GM18909 (cell line): ENCODE results near the gene AP1B1.

Experiments used
- ATAC-seq: cut with Tn5 transposase; IDR thresholded peaks from one replicate; pipeline ENCODE4 v1.9.1; 2021; ENCODE audit warnings: mild to moderate bottlenecking; ENCODE audit not compliant: unreplicated experiment, poor library complexity

The AP1B1 gene

DNA sequence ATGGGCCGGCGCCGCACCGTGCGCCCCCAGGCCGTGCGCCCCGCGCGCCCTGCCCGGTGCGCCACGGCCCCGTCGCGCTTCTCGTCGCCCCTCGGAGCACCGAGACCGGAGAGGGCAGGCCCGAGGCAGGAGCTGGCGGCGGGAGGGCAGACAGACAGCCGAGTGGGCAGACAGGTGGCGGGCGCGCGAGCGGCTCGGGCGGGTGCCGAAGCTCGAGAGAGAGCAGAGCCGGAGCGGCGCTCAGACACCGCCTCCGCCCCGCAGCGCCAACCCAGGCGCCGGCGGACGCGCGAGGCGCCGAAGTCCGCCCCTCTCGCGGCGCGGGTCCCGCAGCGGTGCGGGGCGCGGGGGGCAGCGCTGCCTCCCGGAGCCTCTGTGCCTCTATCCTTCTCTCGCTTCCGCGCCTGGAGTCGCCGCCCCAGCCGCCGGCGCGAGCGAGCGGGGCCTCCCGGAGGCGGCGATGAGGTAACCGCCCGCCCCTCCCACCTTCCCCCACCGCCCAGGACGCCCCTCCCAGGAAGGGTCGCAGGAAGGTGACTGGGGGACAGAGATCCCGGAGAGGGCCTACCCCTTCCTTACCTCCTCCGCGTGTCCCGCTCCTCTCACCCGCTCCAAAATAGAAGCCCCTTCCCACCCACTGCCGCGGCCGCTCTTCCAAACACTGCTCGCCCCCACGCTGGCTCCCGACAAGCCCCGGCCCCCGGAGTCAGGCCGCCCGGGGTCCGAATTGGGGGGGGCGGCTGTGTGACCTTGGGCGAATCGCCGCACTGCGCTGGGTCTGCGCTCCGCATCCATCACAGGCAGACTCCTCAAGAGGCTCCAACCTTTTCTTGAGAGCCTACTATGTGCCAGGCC, 72.9 kb downstream of the AP1B1 start, which contains the start of gene RASL10A:
TSS of gene RASL10A (minus strand) at position 412 of the 855 bp plus-strand sequence. CDS start 451 bp downstream, outside the sequence.
- ATAC-seq: no peak

DNA sequence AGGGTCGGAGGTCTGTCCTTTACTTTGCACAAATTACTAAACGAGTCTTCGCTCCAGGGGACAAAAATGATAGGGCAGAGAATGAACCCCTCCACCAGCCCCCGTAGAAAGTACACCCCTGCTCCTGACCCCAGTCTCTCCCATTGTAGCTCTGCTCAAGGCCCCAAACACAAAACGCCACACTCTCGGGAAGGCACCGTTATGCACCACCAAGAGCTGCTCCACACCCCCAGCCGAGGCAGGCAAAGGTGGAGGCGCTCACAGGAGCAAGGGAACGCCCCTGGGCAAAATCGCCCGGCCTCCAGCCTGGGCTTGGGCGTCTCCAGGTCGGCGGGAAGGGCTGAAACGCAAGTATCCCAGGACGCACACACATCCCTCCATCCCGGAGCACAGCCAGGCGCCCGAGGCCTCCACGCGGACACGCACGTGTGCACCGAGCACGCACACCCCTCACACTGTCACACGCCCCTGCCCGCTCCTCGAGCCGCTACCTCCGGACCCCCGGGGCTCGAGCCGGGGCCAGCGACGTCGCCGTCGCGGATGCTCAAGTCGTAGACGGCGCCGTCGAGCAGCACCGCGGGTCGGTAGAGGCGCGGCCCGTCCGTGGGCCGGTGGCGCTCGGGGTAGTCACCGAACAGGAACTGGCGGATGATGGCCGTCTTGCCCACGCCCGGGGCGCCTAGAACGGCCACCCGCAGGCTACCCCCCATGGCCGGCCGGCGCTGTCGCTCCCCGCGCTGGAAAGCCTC, 73.7 kb downstream of the AP1B1 start:
- ATAC-seq: no peak

DNA sequence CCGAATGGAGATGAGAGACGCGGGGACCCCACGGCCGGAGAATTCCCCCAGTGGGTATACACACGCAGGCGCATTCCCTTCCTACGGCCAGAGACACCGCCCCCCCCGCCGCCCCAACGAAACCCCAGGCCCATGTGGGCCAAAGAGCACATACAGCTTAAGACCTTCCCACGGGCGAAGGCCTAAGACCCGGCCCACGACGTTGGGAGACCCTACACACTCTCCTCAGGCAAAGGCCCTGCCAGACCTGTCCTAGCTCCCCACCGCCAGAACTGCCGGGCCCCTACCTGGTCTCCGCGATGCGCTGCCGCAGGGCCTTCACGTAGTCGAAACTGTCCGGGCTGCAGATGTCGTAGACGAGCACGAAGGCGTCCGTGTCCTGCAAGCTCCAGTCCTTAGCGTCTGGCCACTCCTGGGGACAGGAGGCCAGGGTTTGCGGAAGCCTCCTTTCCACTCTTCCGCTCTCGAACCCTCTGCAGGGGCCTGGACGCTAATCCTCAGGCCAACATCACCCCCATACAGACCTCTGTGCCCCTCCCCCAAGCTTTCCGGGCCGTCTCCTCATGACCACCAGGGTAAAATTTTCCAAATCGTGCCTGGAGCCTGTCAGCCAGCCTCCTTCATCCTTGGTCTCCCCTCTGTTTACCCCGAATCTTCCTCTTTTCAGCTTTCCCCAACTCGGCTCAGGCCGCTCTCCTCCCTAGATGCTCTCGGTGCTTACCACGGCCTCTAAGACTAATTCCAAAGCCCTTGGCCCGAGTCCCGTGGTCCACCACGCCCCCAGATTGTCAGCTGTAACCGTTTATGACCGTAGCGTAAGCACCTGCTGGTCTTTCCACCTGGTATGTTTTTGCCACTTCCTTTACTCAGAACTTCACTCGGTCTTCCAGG, 74.5 kb downstream of the AP1B1 start:
- no peak for ATAC-seq

DNA sequence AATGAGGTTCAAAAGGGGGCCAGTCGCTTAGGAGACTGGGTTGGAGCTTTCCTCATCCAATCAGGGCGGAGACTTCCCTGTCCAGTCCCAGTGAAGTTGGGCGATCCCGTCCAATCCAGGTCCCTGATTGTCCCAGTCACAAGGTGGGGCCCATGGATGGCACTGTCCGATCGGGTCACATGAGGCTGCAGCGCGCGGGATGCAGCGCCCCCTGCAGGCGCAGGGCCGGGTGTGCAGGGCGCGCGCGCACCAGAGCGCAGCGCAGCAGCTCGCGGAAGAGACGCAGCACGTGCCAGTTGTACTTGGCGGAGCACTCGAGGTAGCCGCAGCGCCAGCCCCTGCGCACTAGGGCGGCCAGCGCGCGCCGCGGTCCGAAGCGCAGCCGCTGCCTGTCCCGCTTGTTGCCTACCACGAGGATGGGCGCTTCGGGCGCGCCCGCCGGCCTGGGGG, 75.2 kb downstream of the AP1B1 start:
- ATAC-seq: no peak

DNA sequence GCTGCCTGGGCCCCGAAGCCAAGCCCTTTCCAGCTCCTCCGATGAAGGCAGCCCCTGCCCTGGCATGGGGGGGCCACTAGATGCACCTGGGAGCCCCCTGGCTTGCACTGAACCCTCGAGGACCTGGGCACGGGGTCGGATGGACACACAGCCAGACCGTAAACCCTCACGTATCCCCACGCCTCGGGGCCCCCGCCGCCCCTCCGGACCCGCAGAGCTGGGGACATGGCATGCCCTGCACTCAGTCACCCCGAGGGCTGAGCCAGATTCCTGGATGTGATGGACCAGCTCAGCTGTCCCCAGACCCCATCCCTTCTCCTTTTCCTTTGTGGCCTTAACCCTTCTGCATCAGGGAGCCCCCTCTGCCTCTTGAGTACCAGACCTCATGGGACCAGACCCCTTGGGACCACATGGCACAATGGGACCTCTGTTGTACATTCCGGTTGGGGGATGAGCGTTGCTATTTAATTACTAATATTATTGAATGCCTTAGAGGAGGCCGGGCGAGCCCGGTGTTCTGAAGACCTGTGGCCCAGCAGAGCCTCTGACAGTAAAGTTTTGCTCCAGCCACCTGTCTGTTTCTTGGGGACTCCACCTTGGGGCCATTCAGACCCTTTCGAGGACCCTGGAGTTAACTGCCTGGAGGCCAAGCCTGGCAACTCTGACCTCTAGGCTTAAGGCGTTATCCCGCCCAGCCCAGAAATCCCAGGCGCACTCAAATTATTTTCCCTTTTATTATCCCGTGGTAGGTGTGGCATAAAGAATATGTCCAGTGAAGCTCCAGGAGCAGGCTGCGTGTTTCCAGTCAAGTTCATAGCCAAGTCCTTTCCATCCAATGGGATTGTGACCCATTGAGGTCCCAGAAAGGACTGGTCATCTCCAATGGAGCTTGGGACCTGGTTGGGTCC, 75.9 kb downstream of the AP1B1 start:
- no peak for ATAC-seq

DNA sequence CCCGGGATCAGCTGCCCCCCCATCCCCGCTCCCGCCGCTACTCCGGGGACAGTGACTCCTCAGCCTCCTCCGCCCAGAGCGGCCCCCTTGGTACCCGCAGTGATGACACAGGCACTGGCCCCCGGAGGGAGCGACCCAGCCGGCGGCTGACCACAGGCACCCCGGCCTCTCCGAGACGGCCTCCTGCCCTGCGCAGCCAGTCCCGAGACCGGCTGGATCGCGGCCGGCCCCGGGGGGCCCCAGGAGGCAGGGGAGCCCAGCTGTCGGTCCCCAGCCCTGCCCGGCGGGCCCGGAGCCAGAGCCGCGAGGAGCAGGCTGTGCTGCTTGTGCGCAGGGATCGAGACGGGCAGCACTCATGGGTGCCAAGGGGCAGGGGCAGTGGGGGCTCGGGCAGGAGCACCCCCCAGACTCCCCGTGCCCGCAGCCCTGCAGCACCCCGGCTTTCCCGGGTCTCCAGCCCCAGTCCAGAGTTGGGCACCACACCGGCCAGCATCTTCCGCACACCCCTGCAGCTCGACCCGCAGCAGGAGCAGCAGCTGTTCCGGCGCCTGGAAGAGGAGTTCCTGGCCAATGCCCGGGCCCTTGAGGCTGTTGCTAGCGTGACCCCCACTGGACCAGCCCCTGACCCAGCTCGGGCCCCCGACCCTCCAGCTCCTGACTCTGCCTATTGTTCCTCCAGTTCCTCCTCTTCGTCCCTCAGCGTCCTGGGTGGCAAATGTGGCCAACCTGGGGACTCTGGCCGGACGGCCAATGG, 76.7 kb downstream of the AP1B1 start:
- ATAC-seq: no peak

DNA sequence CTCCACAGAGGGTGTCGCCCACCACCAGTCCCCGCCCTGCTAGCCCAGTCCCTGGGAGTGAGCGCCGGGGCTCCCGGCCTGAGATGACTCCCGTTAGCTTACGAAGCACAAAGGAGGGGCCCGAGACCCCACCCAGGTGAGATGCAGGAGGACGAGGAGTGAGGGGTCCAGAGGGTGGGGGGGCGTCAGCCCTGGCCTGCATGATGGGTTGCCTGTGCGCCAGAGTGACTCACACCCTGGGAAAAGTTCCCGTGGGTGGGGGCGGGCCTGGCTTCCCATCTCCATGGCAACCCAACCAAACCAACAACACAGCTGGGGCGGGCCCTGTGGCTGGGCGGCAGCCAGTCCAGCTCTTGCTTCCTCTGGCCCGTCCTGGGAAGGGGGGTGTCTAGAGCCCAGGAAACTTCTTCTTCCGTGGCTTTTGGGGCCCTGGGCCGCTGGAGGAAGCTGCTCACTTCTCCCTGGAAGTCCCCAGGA, 77.5 kb downstream of the AP1B1 start:
- ATAC-seq: no peak

DNA sequence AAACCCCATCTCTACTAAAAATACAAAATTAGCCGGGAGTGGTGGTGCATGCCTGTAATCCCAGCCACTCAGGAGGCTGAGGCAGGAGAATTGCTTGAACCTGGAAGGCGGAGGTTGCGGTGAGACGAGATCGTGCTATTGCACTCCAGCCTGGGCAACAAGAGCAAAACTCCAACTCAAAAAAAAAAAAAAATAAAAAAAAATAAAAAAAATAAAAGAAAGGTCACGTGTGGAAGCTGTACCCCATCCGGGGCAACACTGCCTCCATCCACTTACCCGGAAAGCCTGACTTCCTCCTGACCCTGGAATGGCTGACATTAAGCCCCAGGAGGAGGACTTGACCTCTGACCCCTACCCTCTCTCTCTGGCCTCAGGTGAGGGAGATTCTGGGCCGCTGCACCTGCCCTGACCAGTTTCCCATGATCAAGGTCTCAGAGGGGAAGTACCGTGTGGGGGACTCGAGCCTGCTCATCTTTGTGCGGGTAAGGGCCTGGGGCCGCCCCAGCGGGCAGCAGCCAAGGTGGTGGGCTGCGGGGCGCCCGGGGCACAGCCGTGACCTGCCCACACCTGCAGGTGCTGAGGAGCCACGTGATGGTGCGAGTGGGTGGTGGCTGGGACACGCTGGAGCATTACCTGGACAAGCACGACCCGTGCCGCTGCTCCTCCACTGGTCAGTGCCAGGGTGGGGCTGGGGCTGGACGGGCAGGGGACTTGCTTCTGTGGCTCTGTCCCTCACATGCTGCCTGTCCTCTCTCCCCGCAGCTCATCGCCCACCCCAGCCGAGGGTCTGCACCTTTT, 78.1 kb downstream of the AP1B1 start:
- no peak for ATAC-seq

DNA sequence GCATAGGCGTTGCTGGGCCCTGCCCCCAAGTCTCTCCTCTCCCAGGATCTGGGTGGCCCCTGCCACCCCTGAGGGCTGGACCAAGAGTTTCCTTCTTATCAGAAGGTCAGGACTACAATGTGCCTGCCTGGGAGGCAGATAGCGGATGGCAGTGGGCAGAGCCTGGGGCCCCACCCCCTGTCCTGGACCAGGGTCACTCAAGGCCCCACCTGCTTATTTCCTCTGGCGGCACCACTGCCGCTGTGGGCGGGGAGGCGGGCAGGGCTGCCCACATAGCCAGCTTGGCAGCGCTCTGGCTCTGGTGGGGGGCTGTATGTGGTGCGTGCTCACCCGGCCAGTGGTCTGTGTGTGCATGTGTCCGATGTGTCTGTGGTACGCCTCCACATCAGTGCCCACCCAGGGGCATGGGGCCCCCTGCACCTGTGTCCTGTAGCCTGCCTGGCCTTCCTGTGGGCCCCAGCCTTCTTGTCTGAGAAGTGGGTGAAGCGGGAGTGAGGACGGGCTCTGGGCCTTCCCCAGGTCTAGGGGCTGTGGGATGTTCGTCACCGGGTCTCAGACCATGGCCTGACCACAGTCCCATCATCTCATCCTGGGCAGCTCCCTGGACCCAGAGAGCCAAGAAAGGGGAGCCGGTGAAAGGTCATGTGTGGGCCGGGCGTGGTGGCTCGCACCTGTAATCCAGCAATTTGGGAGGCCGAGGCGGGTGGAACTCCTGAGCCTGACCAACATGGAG, 78.9 kb downstream of the AP1B1 start:
- ATAC-seq: no peak

DNA sequence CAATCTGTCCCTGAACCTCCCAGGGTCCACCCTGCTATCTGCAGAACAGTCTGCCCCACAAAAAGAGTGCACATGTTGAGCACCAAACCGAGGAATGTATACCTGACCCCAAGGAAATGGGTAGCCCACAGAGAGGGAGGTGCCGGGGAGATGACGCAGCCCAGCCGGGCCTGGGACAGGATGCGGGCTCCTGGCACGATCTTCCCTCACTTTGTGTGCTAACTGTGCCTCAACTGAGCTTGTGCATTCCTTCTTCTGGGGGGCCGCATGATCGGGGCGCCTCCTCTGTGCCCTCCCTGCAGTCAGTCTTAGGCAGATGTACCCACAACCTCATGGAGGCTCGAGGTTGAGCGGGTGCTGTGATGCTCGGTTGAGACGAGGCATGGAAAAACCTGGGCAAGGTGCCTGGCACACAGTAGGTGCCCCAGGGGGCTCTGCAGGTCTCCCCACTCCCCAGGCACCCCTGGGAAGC, 79.5 kb downstream of the AP1B1 start:
- no peak for ATAC-seq

DNA sequence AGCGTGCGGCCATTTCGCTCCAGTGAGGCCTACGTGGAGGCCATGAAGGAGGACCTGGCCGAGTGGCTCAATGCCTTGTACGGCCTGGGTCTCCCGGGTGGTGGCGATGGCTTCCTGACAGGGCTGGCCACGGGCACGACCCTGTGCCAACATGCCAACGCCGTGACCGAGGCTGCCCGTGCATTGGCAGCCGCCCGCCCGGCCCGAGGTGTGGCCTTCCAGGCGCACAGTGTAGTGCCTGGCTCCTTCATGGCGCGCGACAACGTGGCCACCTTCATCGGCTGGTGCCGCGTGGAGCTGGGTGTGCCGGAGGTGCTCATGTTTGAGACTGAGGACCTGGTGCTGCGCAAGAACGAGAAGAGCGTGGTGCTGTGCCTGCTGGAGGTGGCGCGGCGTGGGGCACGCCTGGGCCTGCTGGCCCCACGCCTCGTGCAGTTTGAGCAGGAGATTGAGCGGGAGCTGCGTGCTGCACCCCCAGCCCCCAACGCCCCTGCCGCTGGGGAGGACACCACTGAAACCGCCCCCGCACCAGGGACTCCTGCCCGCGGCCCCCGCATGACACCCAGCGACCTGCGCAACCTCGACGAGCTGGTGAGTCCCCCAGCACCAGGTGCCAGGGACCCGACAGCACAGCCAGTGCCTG, 80.1 kb downstream of the AP1B1 start:
- no peak for ATAC-seq

DNA sequence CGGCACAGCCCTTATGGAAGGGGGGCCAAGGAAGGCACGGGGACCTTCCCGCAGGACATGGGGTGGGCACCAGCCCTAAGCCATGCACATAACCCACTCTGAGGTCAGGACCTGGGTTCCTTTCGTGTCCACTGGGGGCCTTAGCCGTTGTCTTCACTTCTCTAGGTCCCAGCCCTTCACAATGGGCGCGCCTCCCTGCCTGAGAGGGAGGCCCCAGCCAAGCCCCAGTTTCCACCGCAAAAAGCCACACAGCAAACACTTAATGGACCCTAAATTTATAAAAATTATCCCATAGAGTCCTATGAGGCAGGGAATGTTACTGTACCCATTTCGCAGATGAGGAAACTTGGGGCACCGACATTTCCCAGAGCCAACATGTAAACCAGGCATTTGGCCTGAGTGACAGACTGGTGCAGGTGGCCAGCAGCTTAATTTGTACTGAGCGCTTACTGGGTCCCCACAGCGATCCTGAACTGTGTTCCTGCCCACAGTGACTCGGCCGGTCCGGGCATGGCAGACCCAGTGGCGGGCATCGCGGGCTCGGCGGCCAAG, 80.7 kb downstream of the AP1B1 start:
- ATAC-seq: no peak

DNA sequence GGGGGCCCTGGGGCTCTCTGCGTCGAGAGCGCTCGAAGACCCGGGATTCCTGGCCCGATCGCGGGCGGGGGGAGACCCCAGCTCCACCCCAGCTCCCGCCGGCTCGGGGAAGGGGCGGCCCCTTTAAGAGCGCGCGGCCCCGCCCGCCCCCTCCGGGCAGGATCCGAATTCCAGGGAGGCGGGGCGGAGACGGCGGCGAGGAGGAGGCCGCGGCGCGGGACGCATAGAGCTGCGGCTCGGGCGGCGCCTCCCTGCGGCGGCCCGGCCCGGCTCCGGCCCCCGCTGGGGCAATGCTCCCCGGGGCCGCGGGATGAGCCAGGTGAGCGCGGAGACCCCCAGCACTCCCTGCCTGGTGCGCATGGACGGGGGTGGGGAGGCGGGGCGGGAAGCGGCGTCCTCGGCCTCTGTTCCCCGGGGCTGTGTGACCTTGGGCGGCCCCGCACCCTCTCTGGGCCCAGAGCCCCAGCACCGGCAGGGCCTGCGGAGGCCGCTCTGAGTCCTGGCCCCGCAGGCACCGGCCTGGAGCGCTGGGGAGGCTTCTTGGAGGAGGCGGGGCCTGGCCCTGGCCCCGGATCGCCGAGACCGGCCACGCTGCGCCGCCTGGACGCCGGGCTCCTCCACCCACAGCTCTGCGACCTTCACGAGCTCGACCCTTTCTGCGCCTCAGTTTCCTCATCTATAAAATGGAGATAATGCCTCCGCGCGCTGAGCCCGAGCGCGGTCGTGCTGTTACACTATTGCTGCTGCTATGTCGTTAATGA, 81.4 kb downstream of the AP1B1 start:
- ATAC-seq: no peak

DNA sequence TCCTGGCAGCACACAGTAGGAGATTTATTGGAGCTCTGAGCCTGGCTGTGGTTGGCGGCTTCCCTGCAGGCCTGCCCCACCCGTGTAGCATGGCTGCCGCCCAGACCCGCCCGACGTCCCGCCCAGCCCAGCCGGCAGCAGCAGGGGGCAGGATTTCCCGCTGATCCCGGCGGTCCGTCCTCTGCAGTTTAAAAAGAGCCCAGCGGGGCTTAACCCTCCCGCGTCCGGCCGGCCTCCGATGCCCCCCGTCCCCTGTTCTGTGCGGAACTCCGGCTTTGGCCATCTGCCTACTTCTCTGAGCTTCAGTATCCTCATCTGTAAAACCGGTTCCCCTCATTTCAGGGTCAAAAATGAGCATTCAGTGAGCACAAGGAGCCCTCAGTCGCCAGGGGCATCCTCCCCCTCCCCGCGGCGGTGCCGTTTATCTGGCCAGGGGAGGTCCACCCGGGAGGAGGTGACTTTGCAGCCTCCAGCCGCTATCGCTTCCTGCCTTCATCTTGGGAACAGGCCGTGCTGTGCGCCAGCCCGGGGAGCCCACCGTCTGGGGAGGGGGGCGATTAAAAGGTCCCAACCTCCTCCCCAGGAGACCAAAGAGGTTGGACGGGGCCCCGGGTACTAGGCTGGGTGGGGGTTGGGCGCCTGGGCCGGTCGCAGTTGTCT, 82.1 kb downstream of the AP1B1 start, which contains the start of gene GAS2L1:
TSS of gene GAS2L1 (plus strand) at position 476 of the 660 bp plus-strand sequence. CDS start 1,456 bp downstream, outside the sequence.
- no peak for ATAC-seq

DNA sequence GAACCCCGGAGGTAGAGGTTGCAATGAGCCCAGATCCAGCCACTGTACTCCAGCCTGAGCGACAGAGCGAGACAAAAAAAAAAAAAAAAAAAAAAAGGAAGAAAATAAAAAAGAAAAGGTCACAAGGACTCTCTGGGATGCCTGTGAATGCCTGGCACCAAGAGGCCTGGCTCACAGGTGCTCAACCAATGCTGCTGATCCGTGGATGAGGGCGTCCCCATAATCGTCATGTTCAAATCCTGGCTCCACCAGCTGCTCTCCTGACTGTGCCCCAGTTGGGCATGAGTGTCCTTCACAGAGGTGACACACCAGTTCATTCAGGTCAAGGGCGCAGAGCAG, 82.6 kb downstream of the AP1B1 start:
- no peak for ATAC-seq
